Lower leg skin (tissue), 4 donors: ENCODE data around the gene PODXL2. TPM values are rescaled to one million over a fixed set of nuclear protein-coding genes. Genes with fewer than 3 reads are reported as not detected.
A peak's percentile ranks its signal among the peaks of the same experiment; 100 is the strongest.

Experiments used
- DNase-seq, 2 donors: peaks; one replicate each; pipeline ENCODE4 v3.0.0-alpha.2; 2019; ENCODE audit warnings: low spot score in 2 of 2
- H3K4me3 ChIP-seq: fragments of 200-600 bp; sonication (generic); 2 replicates; pipeline ENCODE4 v1.5.1; 2017; ENCODE audit warnings: mild to moderate bottlenecking, low read depth; ENCODE audit not compliant: poor library complexity, severe bottlenecking
- CTCF ChIP-seq, 3 donors: fragments of 450-650 bp; IDR thresholded peaks; one replicate each; pipeline ENCODE4 v1.5.1; 2016; ENCODE audit warnings: antibody characterized with exemption in 3 of 3, mild to moderate bottlenecking in 3 of 3, moderate library complexity in 2 of 3
- POLR2A ChIP-seq, 2 donors: fragments of 450-650 bp; IDR thresholded peaks; one replicate each; pipeline ENCODE4 v1.6.1; 2016 to 2017; ENCODE audit warnings: antibody characterized with exemption in 2 of 2, mild to moderate bottlenecking in 1 of 2, moderate library complexity in 1 of 2
- WGBS, 2 donors: methylation state at CpG; one replicate each; pipeline ENCODE4 v1.1.5; 2018; 5-methylcytosine and 5-hydroxymethylcytosine counted together
- intact Hi-C: fragments of 100-400 bp; cut with DNase I; formaldehyde crosslinking; loops from one replicate; pipeline ENCODE4 v1.15.0; 2023; ENCODE audit warnings: low total_unique reads
- total RNA-seq, 4 donors: library from RNA; depleted of rRNA; stranded (reverse); fragments of >200 nt; gene quantifications; one replicate each; pipeline ENCODE4 v1.1.0, GENCODE V29; 2016

PODXL2 gene
- total RNA-seq, 4 donors from 2014 or later: 7.1 to 14.5 (median 9.2) TPM

- no peak overlapping the region for H3K4me3 ChIP-seq
Measured at GRCh38 chr3:127674101-127674721, 45.2 kb downstream of the PODXL2 start.

GRCh38 chr3:127674790-127675189, 45.8 kb downstream of the PODXL2 start:
- no peak for TF ChIP-seq POLR2A (IDR thresholded peaks at IDR 0.05)
- TF ChIP-seq CTCF (IDR thresholded peaks at IDR 0.05): no peak
- 84 to 86% methylated on average over 8 of the region's 8 CpGs for WGBS, 2 donors
- peak in 1 of 2 donors; percentile 63 for DNase-seq
- intact Hi-C loops: loop anchor here (10.0 kb wide), 2 partner anchors 100 to 150 kb away; partner anchors contain the start of gene MGLL
- H3K4me3 ChIP-seq: no peak overlapping the region

More at GRCh38 chr3:127674101-127674721, 45.2 kb downstream of the PODXL2 start:
- peak in 1 of 2 donors; percentile 49 for DNase-seq
- TF ChIP-seq POLR2A (IDR thresholded peaks at IDR 0.05) (no peak), CTCF (IDR thresholded peaks at IDR 0.05) (no peak)
- WGBS, 2 donors: 83 to 84% methylated on average over 17 of the region's 17 CpGs
- intact Hi-C loops: loop anchor here (10.0 kb wide), 2 partner anchors 99 to 151 kb away; partner anchors contain the start of gene MGLL

GRCh38 chr3:127675651-127676391, 46.8 kb downstream of the PODXL2 start:
- TF ChIP-seq POLR2A (IDR thresholded peaks at IDR 0.05) (no peak), CTCF (IDR thresholded peaks at IDR 0.05) (no peak)
- WGBS, 2 donors: 78 to 79% methylated on average over 22 to 29 of the region's 29 CpGs
- intact Hi-C loops: loop anchor here (10.0 kb wide), 2 partner anchors 101 to 149 kb away; partner anchors contain the start of gene MGLL
- H3K4me3 ChIP-seq: no peak overlapping the region
- peak in 1 of 2 donors; percentile 84 for DNase-seq

GRCh38 chr3:127676456-127676855, 47.5 kb downstream of the PODXL2 start:
- DNase-seq: peak in 1 of 2 donors; percentile 50
- 61 to 66% methylated on average over 4 of the region's 4 CpGs for WGBS, 2 donors
- H3K4me3 ChIP-seq: no peak overlapping the region
- TF ChIP-seq POLR2A (IDR thresholded peaks at IDR 0.05) (no peak), CTCF (IDR thresholded peaks at IDR 0.05) (no peak)
- intact Hi-C loops: loop anchor here (10.0 kb wide), 2 partner anchors 102 to 148 kb away; partner anchors contain the start of gene MGLL

GRCh38 chr3:127676921-127677351, 48.0 kb downstream of the PODXL2 start:
- no peak for TF ChIP-seq POLR2A (IDR thresholded peaks at IDR 0.05)
- no peak for TF ChIP-seq CTCF (IDR thresholded peaks at IDR 0.05)
- peak in 1 of 2 donors; percentile 80 for DNase-seq

More at GRCh38 chr3:127676921-127677351, 48.0 kb downstream of the PODXL2 start:
- WGBS, 2 donors: 66 to 82% methylated on average over 21 of the region's 21 CpGs
- no peak overlapping the region for H3K4me3 ChIP-seq
- intact Hi-C loops: loop anchor here (10.0 kb wide), 2 partner anchors 102 to 148 kb away; partner anchors contain the start of gene MGLL
